Hepatocyte (in vitro differentiated cells): ENCODE results near the gene GAN.

ENCODE experiments used
- CTCF ChIP-seq: fragments of 200-600 bp; sonication (generic); IDR thresholded peaks from 2 replicates; pipeline ENCODE4 v1.5.1; 2016; ENCODE audit warnings: antibody characterized with exemption, mild to moderate bottlenecking; ENCODE audit not compliant: poor library complexity
- EZH2 ChIP-seq: fragments of 200-600 bp; sonication (generic); IDR thresholded peaks from 2 replicates; pipeline ENCODE4 v1.6.1; 2016; ENCODE audit warnings: antibody characterized with exemption, mild to moderate bottlenecking, borderline replicate concordance

GRCh38 chr16:81421126-81421525 lies 106.4 kb downstream of the GAN start:
- no peak for TF ChIP-seq CTCF
- no peak for TF ChIP-seq EZH2
